DLD1 (cell line): Measurements from ENCODE around the gene WRAP73.

ENCODE experiments used
- in situ Hi-C: cut with HindIII; loops from 2 replicates; pipeline ENCODE4 v1.10.0; 2017; ENCODE audit warnings: low sequenced_read_pairs

Gene WRAP73

DNA sequence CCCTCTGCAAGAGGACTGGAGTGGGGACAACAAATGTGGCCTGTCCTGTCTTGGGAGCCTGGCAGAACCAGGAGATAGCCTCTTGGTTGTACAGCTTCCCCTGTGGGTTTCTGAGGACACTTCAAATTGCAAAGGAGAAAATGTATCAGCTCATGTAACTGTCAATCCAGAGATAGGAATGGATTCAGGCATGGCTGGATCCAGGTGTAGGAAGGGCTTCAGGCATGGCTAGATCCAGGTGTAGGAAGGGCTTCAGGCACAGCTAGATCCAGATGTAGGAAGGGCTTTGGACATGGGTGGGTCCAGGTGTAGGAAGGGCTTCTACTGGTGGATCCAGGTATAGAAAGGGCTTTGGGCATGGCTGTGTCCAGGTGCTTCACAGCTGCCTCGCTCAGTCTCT, 33.3 kb upstream of the WRAP73 start:
- in situ Hi-C loops = no loop called here

DNA sequence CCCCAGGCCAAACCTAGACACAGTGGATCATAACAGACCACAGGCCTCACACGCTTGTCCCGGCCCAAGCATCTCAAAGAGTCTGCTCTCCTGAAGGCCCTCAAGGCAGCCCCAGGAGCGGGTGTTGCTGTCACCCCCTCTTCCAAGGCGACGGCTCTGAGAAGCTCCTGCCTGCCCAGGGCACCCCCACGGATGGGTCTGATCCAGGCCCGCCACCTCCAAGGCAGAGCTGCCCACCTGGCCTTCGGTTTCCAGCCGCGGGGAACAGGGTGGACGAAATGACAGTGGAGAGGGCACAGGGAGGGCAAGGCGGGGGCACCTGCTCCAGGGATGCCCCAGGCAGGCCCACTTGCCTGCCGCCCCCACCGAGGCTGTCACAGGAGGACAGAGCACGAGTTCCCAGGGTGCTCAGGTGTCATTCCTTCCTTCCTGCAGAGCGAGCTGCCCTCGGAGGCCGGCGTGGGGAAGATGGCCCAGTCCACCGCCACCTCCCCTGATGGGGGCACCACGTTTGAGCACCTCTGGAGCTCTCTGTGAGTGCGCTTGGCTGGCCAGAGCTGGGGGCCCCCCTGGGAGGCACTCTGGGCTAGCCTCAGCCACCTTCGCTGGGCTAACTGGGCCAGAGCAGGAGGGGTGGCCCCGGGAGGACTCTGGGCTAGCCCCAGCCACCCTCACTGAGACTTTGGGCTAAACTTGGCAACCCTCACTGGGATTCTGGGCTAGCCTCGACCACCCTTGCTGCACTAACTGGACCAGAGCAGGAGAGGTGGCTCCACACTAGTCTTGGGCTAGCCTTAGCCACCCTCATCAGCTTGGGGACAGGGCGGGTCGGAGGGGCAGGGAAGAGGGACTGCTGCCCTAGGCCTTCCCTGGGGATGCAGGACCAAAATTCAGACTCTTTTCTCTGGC, 32.2 kb upstream of the WRAP73 start:
- in situ Hi-C loops = no loop called here

DNA sequence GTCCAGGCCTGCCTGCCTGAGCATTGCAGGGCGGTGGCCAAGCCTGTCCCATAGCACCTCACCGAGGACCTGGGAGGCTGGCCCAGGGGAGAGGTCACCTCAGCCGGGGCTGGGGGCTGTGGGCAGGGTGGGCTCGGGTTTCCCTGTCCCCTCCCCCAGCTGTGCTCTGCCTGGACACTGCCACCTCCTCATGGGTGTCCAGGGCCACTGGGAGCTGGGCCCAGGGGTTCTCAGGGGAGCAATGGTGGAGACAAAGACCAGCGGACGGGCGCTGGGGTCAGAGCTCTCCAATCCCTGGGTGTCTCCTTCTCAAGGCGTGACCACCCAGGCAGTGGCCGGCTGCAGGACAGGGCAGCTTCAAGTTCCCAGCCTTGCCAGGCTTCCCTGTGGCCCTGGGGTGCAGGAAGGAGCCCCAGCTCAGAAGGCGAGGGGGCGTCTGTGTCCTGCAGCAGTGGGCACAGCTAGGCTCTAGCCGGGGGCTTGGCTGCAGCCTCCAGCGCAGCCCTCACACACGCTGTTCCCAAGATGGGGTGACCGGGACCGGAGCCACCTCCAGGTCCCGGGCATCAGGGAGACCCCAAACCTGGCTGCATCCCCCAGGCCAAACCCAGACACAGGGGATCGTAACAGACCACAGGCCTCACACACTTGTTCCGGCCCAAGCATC, 31.5 kb upstream of the WRAP73 start:
- in situ Hi-C loops = no loop called here

DNA sequence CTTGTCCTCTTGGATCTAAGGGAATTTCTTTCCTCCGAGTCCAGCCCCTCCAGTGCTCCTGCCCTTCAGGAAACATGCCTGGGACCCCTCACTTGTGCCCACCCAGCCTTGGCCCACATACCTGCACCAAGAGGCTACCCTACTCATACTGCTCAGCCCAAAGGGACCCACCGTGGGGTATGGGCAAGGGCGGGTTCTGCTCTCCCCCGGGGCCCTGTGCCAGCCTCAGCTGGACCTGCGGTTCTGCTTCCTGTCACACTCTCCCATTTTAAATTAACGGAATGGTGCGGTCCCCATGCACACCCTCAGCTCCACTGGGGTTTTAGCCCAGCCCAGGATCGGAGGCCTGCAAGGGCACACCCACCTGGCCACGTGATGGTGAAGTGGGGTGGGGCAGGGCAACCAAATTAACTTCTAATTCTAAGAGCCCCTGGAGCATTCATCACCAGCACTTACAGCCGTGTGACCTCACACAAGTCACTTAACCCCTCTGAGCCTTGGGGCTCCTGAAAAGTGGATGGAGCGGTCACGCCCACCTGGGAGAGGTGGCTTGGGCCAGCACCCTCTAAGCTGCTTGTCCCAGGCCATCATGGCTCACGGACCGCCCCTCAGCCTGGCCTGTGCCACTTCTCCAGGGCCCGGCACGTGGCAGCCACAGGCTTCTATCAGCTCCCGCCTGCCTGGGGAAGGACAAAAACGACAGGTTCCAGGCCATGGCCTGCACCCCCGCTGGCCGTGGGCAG, 30.8 kb upstream of the WRAP73 start:
- in situ Hi-C loops = no loop called here

DNA sequence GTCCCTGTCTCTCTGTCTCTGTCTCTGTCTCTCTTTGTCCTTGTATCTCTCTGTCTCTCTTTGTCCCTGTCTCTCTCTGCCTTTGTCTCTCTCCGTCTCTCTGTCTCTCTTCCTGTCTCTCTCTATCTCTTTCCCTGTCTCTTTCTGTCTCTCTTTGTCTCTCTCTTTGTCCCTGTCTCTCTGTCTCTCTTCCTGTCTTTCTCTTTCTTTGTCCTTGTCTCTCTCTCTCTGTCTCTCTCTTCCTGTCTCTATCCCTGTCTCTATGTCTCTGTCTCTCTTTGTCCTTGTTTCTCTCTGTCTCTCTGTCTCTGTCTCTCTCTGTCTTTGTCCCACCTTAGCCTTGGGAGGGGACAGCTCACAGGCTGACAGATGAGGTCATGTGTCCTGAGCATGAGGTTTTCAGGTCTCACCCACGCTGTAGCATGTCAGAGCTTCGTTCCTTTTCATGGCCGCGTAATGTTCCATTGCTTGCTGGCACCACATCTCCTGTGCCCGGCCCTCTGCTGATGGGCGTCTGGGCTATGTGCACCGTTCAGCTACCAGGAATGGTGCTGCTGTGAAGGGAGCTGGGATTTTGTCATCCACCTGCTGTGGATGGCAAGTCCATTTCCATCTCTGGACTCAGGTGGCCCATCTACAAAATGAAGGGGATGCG, 30.0 kb upstream of the WRAP73 start:
- in situ Hi-C loops = no loop called here

DNA sequence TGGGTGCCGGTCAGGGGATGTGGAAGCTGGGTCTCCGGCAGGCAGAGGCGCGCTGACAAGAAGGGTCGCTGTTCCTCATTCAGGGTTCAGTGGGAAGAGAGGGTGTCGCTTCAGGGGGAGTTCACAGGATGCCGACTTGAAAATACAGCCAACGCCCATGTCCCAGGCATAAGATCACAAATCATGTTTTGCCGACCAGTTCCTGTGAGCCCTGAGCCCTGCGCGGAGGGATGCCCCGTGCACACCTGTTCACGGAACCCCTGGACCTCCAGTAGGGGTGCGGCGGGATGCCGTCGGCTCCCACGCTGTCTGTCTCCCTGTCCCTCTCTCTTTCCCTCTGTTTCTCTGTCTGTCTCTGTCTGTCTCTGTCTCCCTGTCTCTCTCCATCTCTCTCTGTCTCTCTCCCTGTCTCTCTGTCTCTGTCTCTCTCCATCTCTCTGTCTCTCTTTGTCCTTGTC, 29.2 kb upstream of the WRAP73 start:
- in situ Hi-C loops = no loop called here

DNA sequence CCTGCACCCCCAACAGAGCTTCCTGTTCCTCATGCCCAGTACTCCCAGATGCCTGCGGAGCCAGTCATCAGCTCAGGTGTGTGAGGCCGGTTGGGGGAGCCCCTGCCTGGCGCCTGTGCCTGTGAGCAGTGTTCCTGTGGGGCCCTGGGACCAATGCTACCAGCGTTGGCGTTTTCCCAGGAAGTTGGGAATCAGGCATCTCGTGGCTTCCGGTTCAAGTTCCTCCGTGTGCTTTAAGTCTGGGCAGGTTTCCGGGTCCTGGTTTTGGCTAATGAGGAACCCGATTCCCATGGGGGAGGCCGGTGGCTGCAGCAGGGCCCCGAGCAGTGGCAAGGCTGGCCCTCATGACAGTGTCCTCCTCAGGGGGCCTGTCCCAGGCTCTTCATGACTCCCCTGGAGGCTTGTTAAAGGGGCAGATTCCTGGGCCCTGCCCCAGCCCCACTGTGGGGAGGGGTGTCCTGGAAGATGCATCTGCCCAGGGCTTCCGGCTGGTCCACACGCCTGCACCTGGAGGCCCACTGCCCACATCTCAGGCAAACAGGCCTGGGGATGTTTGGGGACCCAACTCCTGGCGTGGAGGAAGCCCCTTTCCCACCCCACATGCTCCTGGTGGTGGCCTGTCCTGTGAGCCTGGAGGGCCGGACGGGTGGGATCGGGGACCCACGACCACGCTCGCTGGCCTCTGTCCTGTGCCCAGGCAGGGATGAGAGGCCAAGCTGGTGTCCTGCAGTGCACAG, 28.6 kb upstream of the WRAP73 start:
- in situ Hi-C loops = no loop called here

DNA sequence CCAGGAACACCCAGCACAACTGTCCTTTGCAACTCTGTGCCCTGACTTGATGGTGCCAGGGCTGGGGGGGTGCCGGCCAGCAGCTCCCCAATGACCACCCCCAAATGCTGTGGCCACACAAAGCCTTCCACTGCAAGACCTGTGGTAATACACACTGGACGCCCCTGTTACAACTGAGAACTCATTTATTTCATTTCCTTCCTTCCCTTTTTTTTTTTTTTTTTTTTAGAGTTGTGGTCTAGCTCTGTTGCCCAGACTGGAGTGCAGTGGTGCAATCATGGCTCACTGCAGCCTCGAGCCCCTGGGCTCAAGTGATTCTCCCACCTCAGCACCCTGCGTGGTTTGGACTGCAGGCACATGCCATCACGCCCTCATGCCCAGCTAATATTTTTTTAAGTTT, 27.6 kb upstream of the WRAP73 start:
- in situ Hi-C loops = no loop called here

DNA sequence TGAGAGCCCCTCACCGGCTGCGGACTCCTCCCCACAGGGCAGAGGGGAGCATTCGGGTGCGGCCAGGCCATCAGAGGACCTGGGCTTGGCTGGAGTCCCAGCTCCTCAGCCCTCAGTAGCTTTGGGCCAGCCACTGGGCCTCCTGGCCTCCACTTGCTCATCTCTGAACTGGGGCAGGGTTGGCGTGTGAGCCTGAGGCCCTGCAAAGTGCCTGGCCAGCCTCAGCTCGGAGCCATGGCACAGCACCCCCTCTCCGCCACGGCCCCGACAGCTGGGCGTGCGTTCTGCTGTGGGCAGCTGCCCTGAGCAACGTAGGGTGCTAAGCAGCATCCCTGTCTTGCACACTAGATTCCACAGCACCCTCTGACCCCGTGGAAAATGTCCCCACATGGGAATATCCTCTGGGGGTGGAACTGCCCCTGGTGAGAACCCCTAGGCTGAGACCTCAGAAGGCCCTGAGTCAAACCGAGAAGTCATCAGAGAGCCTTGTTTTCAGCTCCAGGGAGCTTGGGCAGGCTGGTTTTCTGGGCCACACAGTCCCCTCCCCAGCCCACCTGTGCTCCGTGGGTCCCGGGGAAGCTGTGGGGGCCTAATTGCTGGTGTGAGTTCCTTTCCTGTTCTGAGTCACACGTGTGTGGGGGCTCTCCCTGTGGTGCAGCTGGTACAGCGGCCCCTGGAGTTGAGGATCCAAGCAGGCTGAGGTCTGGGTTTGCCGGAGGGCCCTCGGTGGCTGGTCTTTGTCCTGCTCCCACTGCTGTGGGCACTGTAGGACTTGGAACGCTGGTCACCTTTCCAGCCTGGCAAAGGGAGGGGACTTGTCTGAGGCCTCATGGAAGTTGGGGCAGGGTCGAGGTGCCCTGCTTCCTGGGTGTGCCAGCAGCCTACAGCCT, 26.9 kb upstream of the WRAP73 start:
- in situ Hi-C loops = no loop called here

DNA sequence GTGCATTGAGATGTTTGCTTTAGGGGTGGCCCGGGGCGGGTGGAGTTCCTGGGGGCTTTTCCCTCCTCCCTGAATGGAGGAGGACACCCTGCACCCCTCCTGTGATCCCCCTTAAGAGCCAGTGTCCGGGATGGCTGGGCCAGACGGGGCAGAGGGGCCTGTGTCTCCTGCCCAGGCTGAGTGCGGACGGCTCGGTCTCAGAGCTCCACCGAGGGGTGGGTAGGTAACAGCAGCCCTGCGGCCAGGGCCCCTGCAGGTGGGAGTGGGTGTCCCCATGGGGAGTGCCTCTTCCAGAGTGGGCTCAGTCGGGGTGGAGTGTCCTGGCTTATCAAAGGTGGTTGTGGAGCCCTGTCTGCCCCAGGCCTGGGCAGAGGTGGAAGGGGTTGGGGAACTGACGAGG, 25.5 kb upstream of the WRAP73 start:
- in situ Hi-C loops = no loop called here

DNA sequence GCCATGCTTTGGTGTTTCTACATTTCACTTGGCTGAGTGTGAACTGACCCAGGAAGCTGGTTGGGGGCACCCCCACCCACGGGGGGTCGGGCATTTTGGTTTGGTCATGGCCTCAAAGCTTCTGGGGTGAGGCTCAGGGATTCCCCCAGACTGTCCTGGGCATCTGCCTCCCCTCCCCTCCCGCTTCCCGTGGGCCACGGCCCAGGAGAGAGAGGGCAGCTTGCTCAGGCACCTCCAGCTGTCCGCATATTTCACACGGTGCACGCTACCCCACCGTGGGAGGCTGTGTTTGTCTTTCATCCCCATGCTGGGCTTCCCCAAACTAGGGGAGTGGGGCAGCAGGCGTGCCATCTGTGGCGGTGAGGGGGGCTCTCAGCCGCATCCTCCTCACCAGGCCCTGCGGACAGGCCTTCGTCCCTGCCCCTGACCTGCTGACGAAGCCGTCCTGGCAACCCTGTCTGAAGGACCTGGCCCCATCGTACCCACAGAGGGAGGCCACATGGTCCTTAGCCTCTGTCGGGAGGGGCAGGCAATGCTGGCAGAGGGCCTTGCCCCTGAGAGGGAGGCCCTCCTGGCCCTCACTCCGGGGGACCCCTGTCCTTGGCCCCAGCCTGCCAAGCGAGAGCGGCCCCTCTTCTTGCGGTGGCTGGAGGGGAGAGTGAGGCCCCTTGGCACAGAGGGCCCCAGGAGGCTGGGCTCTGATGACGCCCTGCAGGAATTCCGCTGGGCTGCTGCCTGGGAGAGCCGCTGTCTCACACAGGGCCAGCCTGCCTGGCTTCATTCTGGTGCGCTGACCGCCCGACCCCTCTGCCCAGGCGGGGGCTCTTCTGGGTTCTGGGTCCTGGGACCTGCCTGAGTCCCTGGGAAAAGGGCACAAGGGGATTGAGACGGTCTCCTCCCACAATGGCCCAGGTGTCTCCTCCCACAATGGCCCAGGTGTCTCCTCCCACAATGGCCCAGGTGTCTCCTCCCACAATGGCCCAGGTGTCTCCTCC, 24.5 kb upstream of the WRAP73 start:
- in situ Hi-C loops = no loop called here

DNA sequence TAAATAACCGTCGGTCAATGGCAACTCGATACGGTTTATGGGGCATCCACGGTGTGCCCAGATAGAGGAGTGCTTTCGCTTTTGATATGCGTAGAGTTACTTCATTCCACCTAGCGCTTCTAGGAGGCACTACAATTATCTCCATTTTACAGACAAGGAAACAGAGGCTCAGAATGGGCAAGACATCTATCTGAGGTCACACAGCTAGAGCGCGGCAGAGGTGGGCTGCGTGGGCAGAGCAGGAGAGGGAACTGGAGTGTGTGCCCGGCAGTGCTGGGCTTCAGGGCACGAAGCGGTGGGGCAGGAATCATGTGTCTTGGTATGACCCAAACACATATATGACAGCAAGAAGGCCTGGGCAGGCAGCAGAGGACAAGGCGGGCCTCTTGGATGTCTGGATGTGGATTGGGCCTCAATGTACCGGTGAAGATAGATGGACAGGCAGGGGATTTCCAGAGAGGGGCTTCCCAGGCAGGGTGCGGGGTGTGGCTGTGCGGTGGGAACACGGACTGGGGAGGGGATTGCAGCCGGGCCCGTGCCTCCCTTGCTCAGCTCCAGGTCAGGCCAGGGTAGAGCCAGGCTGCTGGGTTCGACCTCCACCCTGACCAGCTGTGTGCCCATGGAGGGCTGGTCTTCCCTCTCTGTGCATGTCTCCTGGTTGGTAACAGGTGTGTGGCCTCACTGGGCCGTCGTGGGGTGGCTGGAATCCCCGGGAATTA, 23.6 kb upstream of the WRAP73 start:
- in situ Hi-C loops = no loop called here

DNA sequence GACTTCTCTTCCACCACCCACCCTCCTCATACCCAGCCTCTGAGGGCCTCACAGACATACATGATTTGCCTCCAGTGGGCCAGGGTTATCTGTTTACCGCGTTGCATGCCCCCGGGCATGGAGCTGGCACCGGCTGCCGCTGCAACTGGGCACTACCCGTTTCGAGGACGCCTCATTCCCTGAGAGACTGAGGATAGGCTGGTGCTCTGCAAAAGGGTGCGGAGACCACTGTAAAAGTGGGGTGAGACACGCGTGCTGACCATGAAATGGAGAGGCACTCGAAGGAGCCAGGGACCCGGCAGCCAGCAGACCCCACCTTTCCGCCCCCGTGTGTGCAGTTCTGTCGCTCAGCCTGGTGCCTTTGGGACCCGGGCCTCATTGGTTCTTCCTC, 23.1 kb upstream of the WRAP73 start:
- in situ Hi-C loops = no loop called here

DNA sequence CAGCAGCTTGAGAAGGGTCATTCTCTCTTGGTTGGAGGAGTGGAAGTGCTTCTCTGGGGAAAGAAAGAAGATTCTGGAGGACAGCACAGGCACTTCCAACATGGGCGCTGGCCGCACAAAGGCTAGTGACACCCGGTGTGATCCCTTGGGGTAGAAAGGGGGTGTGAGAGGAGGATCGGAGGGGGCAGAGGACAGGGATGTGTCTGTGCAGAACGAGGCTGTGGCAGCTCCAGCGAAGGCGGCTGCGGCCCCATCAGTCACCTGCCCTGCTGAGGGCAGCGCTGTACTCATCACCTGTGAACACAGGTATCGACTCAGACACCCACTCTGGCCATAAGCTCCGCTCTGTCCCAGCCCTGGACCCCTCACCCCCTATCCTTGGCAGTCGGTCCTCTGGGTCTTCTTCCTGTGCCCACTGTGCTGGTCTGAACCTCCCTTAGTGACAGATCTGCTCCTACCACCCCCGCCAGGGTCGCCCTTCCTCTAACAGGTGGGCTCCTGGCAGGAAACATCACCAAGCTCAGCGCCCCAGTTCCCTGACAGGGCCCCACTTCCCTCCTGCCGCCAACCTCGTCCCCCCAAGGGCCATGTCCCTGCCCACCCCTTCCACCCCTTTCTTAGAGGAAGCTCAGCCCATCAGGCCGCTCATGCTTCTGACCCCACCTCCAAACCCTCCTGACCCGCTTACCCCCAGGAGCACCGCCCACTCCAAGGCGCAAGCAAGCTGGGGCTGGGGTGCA, 22.5 kb upstream of the WRAP73 start:
- in situ Hi-C loops = no loop called here

DNA sequence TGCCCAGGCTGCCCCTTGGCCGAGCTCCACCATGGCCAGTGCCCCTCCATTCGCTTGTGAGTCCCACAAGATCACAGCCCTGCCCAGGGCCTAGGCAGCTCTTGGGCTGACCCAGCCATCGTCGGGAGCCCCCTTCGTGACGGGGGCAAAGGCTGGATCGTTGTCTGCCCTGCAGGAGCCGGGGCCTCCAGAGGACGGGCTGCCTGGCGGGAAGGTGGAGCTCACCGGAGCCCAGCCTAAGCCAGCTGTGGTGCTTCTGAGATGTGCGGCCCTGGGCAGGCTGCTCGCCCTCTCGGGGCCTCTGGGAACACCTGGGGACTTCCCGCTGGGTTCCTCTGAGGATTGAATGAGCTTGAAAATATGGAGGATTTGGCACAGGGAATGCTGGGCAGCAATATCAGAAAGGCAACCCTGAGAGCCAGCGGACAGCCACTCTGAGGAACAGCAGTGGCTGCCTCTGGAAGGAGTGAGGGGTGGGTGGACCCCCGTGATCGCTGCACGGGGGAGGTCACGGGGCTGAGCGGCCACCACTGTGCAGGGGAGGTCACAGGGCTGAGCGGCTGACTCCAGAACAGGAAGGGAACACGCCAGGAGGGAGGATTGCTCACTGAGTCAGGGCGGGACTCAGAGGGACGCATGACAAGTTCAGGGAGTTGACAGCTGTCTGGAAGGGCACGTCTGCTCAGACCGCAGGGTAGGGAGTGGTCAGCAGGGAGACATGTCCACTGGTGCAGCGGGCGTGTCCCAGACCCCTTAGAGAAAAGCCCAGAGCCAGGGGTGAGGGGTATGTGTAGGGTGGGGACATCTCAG, 21.7 kb upstream of the WRAP73 start:
- in situ Hi-C loops = no loop called here

DNA sequence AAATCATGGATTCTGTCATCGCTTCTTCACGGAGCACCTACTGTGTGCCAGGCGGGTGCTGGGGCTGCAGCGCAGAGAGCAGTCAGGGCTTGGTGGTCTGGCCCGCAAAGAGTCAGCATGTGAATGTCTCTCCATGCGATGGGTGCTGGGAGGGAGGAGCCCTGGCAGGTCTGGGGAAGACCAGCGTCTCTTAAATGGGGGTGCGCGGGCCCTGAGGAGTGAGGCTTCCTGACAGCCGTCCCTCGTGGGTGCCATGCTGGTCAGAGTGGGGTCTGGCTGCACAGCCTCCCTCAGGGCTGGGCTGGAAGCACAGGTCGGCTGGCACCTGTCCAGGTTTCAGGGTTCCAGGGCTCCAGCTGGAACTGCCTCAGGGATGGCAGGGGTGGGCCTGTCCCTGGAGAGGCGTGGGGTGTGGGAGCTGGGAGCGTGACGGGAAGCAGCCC, 20.9 kb upstream of the WRAP73 start:
- in situ Hi-C loops = no loop called here
